ENCODE data around the gene TTLL10. TPM values are rescaled to one million over a fixed set of nuclear protein-coding genes. Genes with fewer than 3 reads are reported as not detected.

The TTLL10 gene
- total RNA-seq, 3 donors from 2014 or later (not counting 1 experiment from before 2014, with no cell fraction given): 0.23 to 1.7 (median 1.7) TPM

DNA sequence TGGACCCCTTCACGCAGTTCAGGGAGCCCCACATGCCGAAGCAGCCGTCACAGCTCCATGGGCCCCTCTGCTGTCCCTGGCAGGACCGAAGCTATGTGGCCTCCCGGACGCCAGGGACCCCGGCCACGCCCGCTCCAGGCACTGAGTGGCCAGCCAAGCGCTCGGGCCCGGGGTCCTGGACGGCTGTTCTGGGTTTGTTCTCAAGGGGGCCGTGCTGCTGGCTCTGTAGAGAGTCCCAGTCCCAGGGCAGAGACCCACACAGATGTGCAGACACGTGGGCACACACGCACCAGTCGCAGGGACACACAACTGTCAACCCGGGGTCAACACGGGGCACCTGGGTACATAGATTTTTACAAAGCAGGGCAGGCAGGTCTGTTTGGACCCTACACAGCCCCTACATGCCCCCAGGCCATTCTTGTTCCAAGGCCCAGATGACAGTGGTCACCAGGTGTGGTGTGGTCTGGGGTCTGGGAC lies 65.1 kb downstream of the TTLL10 start:
- TF ChIP-seq, protein P1, sequence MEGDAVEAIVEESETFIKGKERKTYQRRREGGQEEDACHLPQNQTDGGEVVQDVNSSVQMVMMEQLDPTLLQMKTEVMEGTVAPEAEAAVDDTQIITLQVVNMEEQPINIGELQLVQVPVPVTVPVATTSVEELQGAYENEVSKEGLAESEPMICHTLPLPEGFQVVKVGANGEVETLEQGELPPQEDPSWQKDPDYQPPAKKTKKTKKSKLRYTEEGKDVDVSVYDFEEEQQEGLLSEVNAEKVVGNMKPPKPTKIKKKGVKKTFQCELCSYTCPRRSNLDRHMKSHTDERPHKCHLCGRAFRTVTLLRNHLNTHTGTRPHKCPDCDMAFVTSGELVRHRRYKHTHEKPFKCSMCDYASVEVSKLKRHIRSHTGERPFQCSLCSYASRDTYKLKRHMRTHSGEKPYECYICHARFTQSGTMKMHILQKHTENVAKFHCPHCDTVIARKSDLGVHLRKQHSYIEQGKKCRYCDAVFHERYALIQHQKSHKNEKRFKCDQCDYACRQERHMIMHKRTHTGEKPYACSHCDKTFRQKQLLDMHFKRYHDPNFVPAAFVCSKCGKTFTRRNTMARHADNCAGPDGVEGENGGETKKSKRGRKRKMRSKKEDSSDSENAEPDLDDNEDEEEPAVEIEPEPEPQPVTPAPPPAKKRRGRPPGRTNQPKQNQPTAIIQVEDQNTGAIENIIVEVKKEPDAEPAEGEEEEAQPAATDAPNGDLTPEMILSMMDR (IDR thresholded peaks at IDR 0.05): no peak
- Mint-ChIP-seq H3K27me3 (ENCODE audit: low read depth in 2 of 2) (no peaks in the 10 kb centered on the region), H3K9me3 (no peaks in the 10 kb centered on the region), H3K36me3 (no peaks in the 10 kb centered on the region), H3K27ac (no peak overlapping the region), H3K4me3 (no peak overlapping the region), H3K4me1 (peaks cover 5% of the 10 kb centered on the region in 2 donors)
- DNase-seq (no peak), ATAC-seq (no peak)
- Histone ChIP-seq H3K27ac (ENCODE audit: low read length) (no peak overlapping the region), H3K27me3 (ENCODE audit: control insufficient read depth, insufficient read depth, low read length) (peaks cover 2% of the 10 kb centered on the region), H3K9me3 (ENCODE audit: control insufficient read depth, insufficient read depth, low read length) (no peaks in the 10 kb centered on the region), H3K4me3 (ENCODE audit: low read length) (no peak overlapping the region), H3K4me1 (ENCODE audit: control insufficient read depth, insufficient read depth, low read length) (peaks cover 12% of the 10 kb centered on the region), H3K36me3 (ENCODE audit: control insufficient read depth, insufficient read depth, low read length) (peaks cover 5% of the 10 kb centered on the region)
- intact Hi-C loops (cut with micrococcal nuclease): no loop called here
- 80% methylated on average over 19 of the region's 19 CpGs for WGBS (ENCODE audit: insufficient coverage)

DNA sequence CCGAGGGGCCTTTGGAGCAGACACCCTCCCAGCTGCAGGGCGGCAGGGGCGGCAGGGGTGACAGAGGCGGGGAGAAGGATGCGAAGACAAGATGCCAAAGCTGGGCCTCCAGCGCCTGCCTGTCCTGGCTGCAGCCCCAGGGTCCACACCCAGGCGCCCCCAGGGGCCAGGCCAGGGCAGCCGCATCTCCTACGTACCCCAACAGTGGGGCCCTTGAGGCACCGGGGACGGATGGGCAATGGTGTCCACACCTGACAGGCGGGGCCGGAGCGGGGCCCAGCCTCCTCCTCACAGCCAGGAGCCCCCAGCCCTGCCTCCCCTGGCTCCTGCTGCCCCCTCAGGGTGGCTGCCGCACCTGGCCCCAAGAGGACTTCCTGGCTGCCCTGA lies 65.5 kb downstream of the TTLL10 start:
- H3K4me1 Mint-ChIP-seq: peaks cover 0 to 1% of the 10 kb centered on the region in 2 donors
- Histone ChIP-seq H3K27me3 (ENCODE audit: control insufficient read depth, insufficient read depth, low read length) (peaks cover 2% of the 10 kb centered on the region), H3K36me3 (ENCODE audit: control insufficient read depth, insufficient read depth, low read length) (peaks cover 5% of the 10 kb centered on the region), H3K9me3 (ENCODE audit: control insufficient read depth, insufficient read depth, low read length) (no peaks in the 10 kb centered on the region), H3K4me1 (ENCODE audit: control insufficient read depth, insufficient read depth, low read length) (peaks cover 11% of the 10 kb centered on the region), H3K27ac (ENCODE audit: low read length) (no peak overlapping the region), H3K4me3 (ENCODE audit: low read length) (no peak overlapping the region)
- WGBS (ENCODE audit: insufficient coverage): 79% methylated on average over 15 of the region's 15 CpGs
- H3K4me3 Mint-ChIP-seq: no peak overlapping the region
- H3K27me3 Mint-ChIP-seq (ENCODE audit: low read depth in 2 of 2): no peaks in the 10 kb centered on the region
- TF ChIP-seq, protein P1 (IDR thresholded peaks at IDR 0.05): no peak
- H3K36me3 Mint-ChIP-seq: no peaks in the 10 kb centered on the region
- DNase-seq: no peak
- H3K9me3 Mint-ChIP-seq: no peaks in the 10 kb centered on the region
- no peak for ATAC-seq
- H3K27ac Mint-ChIP-seq: no peak overlapping the region
- intact Hi-C loops (cut with micrococcal nuclease): no loop called here

DNA sequence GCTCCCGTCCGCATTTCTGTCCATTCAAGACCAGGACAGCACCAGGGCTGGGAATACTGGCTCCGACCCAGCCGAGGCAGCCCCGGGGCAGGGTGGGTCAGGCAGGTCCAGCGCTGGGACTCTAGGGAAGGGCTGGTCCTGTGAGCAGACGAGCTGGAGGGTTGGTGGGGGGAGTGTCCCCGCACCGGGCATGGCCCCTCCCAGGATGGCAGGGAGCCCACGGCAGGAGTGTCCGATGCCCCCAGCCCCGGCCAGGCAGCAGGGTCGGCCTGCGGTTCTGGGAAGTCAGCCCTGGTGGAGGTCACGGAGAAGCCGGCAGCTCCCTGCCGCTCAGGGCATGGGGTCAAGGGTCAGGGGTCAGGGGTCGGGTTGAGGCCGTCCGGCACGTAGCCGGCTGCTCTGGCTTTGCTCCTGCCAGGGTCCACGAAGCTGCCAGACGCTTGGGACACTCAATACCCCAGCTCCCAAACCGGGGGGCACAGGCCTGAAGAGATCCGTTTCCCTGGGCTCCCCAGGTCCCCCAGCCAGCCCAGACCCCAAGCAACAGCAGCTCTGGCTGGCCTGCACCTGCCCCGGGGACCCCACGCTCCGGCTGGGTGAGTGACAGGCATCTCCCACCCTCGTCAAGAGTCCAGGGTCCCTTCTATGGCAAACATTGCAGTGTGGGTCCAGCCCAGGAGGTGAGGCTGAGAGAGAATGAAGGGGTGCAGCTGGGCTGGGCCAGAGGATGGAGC lies 66.1 kb downstream of the TTLL10 start:
- no peaks in the 10 kb centered on the region for H3K9me3 ChIP-seq (ENCODE audit: control insufficient read depth, insufficient read depth, low read length)
- Mint-ChIP-seq H3K27ac (no peak overlapping the region), H3K4me1 (no peaks in the 10 kb centered on the region), H3K27me3 (ENCODE audit: low read depth in 2 of 2) (no peaks in the 10 kb centered on the region), H3K4me3 (no peak overlapping the region), H3K9me3 (no peaks in the 10 kb centered on the region), H3K36me3 (no peaks in the 10 kb centered on the region)
- H3K27ac ChIP-seq (ENCODE audit: low read length): no peak overlapping the region
- intact Hi-C loops (cut with micrococcal nuclease): no loop called here
- H3K27me3 ChIP-seq (ENCODE audit: control insufficient read depth, insufficient read depth, low read length): peaks cover 2% of the 10 kb centered on the region
- ATAC-seq (no peak), DNase-seq (no peak)
- TF ChIP-seq, protein P1 (IDR thresholded peaks at IDR 0.05): no peak
- H3K4me3 ChIP-seq (ENCODE audit: low read length): no peak overlapping the region
- 67% methylated on average over 30 of the region's 30 CpGs for WGBS (ENCODE audit: insufficient coverage)
- H3K4me1 ChIP-seq (ENCODE audit: control insufficient read depth, insufficient read depth, low read length): peaks cover 11% of the 10 kb centered on the region
- H3K36me3 ChIP-seq (ENCODE audit: control insufficient read depth, insufficient read depth, low read length): peaks cover 3% of the 10 kb centered on the region

DNA sequence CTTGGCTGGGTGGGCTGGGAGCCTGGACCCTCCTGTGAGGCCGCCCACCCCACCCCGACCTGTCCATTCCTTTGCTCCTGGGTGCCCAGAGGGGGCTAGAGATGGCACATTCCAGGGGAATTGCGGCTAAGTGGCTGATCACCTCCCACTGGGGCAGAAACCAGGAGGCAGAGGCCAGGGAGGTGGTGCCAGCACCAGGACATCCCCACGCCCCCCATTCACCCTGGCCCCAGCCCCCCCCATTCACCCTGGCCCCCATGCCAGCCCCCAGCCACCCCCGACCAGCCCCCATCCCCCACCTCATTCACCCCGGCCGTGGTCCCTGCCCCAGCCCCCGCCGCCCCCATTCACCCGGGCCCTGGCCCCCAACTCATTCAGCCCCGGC lies 66.7 kb downstream of the TTLL10 start:
- Mint-ChIP-seq H3K27ac (no peak overlapping the region), H3K4me1 (no peaks in the 10 kb centered on the region), H3K27me3 (ENCODE audit: low read depth in 2 of 2) (no peaks in the 10 kb centered on the region), H3K9me3 (no peaks in the 10 kb centered on the region), H3K36me3 (no peaks in the 10 kb centered on the region), H3K4me3 (no peak overlapping the region)
- ATAC-seq: no peak
- WGBS (ENCODE audit: insufficient coverage): 71% methylated on average over 3 of the region's 11 CpGs
- Histone ChIP-seq H3K27ac (ENCODE audit: low read length) (no peak overlapping the region), H3K4me1 (ENCODE audit: control insufficient read depth, insufficient read depth, low read length) (peaks cover 11% of the 10 kb centered on the region), H3K27me3 (ENCODE audit: control insufficient read depth, insufficient read depth, low read length) (peaks cover 4% of the 10 kb centered on the region), H3K4me3 (ENCODE audit: low read length) (no peak overlapping the region), H3K9me3 (ENCODE audit: control insufficient read depth, insufficient read depth, low read length) (no peaks in the 10 kb centered on the region), H3K36me3 (ENCODE audit: control insufficient read depth, insufficient read depth, low read length) (no peaks in the 10 kb centered on the region)
- intact Hi-C loops (cut with micrococcal nuclease): no loop called here
- no peak for DNase-seq
- TF ChIP-seq, protein P1 (IDR thresholded peaks at IDR 0.05): no peak

All from natural killer cell (primary cell).